NCI-H2227 (cell line): ENCODE measurements around the gene CTSE.

Source experiments
- DNase-seq: peaks from one replicate; lab custom pipeline; 2025; ENCODE audit not compliant: unreplicated experiment; lab: John Stamatoyannopoulos, UW

Gene CTSE

GRCh38 chr1:206050655-206051235 lies 27.1 kb upstream of the CTSE start:
- DNase-seq = no peak

GRCh38 chr1:206049919-206050600 lies 26.4 kb upstream of the CTSE start:
- no peak for DNase-seq

DNA sequence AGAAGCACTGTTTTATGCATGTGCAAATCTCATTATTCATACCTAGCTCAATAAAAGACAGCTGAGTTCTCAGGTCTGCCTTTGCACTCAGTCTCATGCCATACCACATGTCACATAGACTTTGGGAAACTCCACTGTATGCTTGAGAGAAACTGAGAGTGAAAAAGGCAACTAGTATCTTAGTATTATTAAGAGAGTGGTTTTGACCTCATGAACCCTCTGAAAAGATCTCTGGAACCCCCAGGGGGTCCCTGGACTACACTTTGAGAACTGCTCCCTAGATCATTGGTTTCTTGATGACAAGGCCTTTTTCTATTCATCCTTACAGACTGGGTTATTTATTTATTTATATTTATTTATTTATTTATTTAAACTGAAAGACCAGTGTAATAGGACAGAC lies 25.6 kb upstream of the CTSE start:
- no peak for DNase-seq

GRCh38 chr1:206048582-206048981 lies 24.9 kb upstream of the CTSE start:
- DNase-seq = no peak

DNA sequence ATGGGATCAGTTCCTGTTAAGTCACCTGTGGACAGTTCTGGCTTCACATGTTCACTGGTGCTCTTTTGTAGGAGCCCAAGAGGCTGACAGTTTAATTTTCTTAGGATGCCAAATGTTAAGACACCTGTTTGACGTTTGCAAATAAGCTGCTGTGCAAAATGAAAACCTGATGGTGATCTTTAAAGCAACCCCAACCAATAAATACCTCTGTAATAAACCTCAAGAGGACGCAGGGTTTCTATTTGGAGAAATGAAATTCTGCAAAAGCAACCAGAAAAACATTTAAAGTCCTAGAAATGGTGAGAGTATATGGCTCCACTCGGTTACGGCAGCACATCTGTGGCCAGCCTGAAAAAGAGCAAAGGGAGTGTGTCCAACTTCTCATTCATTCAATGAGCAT lies 23.6 kb upstream of the CTSE start:
- DNase-seq = no peak

DNA sequence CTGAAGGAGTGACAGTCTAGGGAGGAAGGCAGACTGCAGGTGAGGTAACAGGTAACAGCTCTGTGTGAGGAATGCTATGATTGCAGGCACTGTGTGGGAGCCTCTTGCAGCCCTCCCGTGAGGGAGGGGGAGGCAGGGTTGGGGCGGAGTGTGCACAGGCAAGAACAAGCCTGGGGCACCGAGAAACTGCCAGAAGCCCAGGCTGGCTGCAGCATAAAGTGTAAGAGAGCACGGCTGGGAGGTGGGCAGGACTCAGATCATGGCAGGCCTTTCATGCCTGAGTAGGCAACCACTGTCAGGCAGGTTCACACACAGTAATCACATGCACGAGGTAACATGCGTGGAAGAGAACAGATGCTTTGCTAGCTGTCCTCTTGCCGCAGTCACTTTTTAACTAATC lies 17.9 kb upstream of the CTSE start:
- DNase-seq = peak; percentile 53

DNA sequence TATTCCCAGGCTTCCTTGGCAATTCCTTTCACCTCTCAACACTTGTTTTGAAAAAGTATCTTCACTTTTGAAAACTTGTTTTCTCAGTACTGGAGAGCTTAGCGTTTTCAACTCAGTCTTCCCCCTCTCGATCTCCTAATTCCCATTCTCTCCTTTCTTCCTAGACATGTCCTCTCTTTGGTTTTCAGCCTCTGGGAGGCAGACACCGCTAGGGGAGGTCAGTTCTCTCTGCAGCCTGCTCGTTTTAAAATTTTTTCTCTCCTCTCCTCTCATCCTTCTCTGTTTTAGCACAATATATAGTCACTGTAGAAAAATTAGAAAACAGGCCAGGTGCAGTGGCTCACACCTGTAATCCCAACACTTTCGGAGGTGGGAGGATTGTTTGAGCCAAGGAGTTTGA lies 16.6 kb upstream of the CTSE start:
- DNase-seq = no peak

DNA sequence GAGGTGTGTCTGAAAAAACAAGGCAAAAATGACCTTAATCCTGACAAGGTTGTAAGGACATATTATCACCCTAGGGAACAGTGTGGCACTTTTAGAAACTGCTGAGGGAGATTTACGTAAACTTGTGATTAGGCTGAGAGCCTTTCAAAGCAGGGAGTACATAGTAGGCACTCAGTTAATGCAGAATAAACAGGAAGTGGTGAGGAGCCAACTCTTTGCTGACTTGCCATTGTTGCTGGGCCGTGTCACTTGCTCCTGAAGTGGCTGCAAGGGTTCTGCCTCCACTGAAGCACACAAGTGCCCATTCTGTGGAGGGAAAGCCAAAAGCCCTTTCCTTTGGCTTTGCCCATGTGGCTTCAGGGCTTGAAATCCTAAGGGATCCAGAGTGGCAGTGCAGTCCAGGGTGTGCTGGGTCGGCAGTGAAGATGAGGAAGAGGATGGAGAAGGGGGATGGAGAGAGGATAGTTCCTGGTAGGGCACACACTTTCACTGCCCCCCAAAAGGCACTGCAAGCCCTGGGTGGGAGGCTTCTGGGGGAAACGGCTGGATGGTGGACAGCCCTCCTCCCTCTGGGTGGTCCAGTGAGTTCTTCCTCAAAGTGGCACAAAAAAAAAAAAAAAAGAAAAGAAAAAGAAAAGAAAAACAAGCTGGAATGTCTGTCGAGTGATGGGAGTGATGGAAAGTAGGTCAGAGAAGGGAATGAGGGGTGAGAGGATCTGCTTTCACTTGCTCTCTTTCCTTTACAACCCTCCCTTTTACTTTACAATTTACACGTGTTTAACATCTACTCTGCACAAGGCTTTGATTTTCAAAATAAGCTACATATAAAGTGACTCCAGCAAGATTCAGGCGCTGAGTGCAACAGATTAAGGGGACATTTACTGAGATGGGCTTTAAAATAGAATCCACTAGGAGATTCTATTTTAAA lies 15.6 kb upstream of the CTSE start:
- no peak for DNase-seq

- peak; percentile 64 for DNase-seq
Measured at GRCh38 chr1:206037581-206037980, 13.9 kb upstream of the CTSE start.

GRCh38 chr1:206036663-206037455 lies 13.2 kb upstream of the CTSE start:
- no peak for DNase-seq

GRCh38 chr1:206035027-206035426 lies 11.3 kb upstream of the CTSE start:
- peak; percentile 25 for DNase-seq

DNA sequence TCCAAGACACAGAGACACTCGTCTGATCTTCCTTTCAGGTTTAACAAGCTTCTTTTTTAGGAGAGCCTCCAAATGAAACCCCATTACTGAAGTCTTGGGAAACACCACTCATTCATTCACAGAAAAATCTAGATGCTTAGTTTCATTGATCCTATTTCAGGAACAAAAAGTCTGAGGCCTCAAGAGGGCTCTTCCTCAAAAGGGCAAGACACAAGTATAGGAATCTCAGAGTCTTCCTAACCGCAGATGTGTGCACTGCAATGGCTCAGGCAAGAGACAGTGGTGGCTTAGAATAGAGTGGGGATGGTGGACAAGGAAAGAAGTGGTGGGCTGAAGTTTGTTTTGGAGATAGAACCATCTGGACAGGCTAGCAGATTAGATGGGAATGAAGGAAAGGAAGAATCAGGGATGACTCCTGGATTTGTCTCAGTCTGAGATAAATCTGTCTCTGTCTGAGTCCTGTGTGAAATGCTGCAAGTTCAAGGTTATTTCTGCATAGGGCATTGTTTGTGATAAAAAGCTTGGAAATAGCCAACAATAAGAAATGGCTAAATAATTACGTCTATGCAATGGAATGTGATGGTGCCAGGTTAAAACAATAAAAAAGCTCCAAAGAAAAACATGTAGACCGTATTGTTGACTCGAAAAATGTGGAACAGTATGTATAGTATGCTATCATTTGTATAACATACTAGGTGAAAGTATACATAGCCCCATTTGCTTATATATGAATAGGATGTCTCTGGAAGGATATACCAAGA lies 8.9 kb upstream of the CTSE start:
- no peak for DNase-seq

DNA sequence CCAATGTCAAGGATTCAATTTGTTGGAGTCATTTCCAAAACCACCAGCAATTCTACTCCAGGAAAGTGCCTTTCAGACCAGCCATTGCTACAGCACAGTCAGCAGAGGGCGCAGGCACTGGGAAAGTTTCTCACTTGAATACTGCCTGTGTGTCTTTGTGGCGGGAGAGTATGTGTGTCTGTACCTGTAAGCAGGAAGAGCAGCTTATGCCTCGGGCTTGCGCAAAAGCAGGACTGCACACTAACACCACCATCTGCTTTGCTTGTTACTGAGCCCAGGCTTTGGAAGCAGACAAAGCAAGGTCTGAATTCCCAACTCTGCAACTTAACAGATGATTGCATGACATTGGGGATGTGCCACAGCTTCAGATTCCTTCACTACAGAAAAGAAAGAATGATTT lies 7.0 kb upstream of the CTSE start:
- peak; percentile 82 for DNase-seq

GRCh38 chr1:206030191-206030590 lies 6.5 kb upstream of the CTSE start:
- no peak for DNase-seq

DNA sequence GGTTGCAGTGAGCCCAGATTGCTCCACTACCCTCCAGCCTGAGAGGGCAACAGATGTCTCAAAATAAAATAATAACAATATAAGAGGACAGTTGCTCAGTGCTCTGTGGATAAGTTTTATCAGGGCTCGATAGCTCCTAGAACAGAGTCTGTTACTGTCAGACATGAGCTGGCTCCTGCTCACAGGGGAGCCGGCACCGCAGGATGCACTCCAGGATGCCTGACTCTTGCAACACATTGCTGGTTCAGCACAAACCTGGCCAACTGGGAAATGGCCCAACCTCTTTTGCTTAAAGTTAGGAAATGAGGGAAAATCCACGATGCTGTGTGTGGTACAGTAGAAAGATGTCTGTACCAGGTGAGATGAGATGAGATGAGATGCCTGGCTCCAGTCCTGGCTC lies 5.8 kb upstream of the CTSE start:
- no peak for DNase-seq

DNA sequence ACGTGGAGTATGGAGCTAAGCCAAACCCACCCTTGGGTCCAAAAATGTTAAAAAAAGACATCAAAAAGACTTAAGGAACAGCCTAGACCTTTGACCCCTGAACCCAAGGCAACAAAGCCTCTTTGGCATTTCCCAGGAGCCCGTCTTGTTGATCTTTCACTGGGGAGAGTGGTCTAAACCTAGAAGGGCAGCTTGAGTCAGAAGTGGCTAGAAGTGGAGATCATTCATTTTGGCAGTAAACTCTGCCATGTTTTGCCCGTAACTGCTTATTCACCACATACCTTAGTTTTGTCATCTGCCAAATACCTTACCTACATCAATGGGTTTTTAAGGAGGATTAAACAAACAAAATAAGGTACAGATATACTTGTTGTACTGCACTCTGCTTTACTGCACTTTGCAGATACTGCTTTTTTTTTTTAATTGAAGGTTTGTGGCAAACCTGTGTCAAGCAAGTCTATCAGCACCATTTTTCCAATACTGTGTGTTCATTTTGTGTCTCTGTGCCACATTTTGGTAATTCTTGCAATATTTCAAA lies 1.7 kb upstream of the CTSE start:
- no peak for DNase-seq

DNA sequence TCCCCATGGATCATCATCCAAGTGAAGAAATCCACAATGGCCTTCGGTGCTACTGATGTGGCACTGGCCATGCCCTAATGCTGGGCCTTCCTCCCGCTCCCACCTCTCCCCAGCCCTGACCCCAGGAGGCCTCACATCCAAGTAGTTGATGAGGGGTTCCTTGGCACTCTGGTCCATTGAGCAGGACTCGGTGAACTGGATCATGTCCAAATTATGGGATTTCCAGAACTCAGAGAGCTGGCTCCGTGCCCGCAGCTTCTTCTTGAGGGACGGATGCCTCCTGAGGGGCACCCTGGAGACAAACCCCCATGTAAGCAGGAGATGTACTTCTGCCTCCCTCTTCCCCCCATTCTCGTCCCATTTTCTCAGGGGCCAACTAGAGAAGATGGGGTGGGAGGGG lies 929 bp downstream of the CTSE start:
- DNase-seq = no peak

DNA sequence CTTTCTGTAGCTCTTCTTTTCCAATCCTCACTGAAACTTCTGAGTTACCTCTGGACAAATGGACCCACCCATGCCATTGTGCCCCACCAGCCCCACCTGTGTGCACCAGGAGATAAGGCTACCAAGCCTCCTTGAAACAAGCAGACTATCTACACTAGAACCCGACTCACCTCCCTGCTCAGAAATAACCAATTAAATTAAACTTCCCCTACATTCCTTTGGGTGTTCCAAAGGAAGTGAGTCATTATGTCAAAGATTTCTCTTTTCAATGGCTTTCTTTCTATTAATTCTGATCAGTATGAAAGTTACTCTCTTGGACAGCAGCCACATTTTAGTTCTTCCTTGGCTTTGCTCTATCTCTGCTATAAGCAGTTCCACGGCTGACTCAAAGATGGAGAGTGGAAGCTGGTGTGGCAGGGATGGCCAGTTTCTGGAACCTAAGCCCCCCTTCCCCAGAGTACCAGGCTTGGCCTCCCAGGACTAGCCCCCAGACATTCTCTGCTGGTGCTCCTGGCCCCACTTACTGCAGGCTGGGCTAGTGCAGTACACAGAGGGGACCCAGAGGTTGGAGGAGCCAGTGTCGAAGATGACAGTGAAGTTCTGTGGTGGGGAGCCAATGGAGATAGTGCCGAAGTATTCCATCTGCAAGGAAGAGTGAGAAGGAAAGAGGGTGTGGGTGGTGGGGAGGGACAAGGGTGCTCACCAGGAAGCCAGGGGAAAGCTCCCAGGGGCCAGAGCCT lies 1.9 kb downstream of the CTSE start:
- DNase-seq = no peak

DNA sequence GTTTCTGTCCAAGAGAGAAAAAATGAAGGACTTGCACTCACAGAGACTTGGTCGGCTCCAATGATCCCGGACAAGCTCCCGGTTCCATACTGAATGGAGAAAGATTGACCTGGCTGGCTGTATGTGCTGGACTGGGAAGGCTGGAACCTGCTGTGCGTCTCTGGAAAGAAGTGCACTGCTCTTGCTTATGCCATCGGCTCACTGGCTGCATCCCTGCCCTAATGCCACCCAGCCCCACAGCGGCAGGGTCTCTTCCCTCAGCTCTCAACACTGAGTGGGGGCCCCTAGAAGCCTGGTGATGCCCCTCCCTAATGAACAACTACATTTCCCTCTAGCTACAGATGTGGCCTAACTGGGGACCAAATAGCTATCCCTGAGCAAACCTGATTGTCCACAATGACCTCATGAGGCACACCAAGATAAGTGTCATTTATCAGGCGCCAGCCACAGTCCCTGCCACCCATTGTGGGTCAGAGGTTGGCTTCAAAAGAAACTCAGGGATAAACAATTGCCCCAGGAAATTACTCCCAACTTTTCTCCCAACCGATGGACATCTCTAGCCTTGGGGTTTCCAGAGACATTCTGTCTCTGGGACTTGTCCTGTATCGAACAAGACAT lies 2.6 kb downstream of the CTSE start:
- DNase-seq = no peak
